Activated CD8-positive, alpha-beta memory T cell treated with anti-CD3 and anti-CD28 coated beads for 1 hour (primary cell): ENCODE measurements around the gene SERGEF.

Experiments used
- DNase-seq, 2 donors: peaks; one replicate each; pipeline ENCODE4 v3.0.0-alpha.2; 2020; ENCODE audit warnings: low read depth in 1 of 2; ENCODE audit errors: extremely low read depth in 1 of 2

SERGEF gene

GRCh38 chr11:18012906-18013781 is at the start of gene SERGEF:
Gene SERGEF, minus strand, starts transcription at chr11:18013047. Its CDS starts 37 bp downstream, at chr11:18013010.
- DNase-seq, result peak; percentile 76 to 92

GRCh38 chr11:18061351-18061750 is 48.5 kb upstream of the SERGEF start:
- DNase-seq, result no peak

- DNase-seq, result no peak
Measured at GRCh38 chr11:18056561-18057181, 43.8 kb upstream of the SERGEF start.

GRCh38 chr11:18054511-18055103 is 41.8 kb upstream of the SERGEF start:
- DNase-seq, result no peak

- DNase-seq, result no peak
Measured at GRCh38 chr11:18050848-18051247, 38.0 kb upstream of the SERGEF start.

GRCh38 chr11:18046116-18046777 is 33.4 kb upstream of the SERGEF start, which contains the start of gene TPH1:
Gene TPH1, minus strand, starts transcription at chr11:18046269. Its CDS starts 5,507 bp downstream, at chr11:18040762.
- no peak for DNase-seq

- no peak for DNase-seq
Measured at GRCh38 chr11:18036456-18036855, 23.6 kb upstream of the SERGEF start.

- no peak for DNase-seq
Measured at GRCh38 chr11:18027475-18027874, 14.6 kb upstream of the SERGEF start.

GRCh38 chr11:18022419-18022818 is 9.6 kb upstream of the SERGEF start:
- DNase-seq, result no peak

- DNase-seq, result no peak
Measured at GRCh38 chr11:18019650-18020049, 6.8 kb upstream of the SERGEF start.

GRCh38 chr11:18016789-18017188 is 3.9 kb upstream of the SERGEF start:
- DNase-seq, result no peak

- no peak for DNase-seq
Measured at GRCh38 chr11:18014876-18015275, 2.0 kb upstream of the SERGEF start.

- no peak for DNase-seq
Measured at GRCh38 chr11:18013790-18014507, 1.1 kb upstream of the SERGEF start.

GRCh38 chr11:18012122-18012905 is 533 bp downstream of the SERGEF start:
- DNase-seq, result peak in 1 of 2 donors; percentile 0

GRCh38 chr11:18011633-18012032 is 1.2 kb downstream of the SERGEF start:
- no peak for DNase-seq

GRCh38 chr11:18010977-18011586 is 1.8 kb downstream of the SERGEF start:
- DNase-seq, result no peak

GRCh38 chr11:18010121-18010670 is 2.7 kb downstream of the SERGEF start:
- DNase-seq, result no peak

GRCh38 chr11:18005376-18006129 is 7.3 kb downstream of the SERGEF start:
- no peak for DNase-seq
